ENCODE measurements around the gene TBC1D1. TPM values are rescaled to one million over a fixed set of nuclear protein-coding genes. Genes with fewer than 3 reads are reported as not detected.

TBC1D1 gene
- polyA plus RNA-seq, 3 donors = 23.3 to 70.0 (median 31.5) TPM

- 45% methylated on average over 7 of the region's 17 CpGs for WGBS (ENCODE audit: insufficient coverage)
- H3K4me1 ChIP-seq (ENCODE audit: control insufficient read depth in 1 of 2, insufficient read depth in 2 of 2, low read length in 2 of 2) = peaks cover 60 to 62% of the 10 kb centered on the region in 2 donors
- H3K4me2 ChIP-seq (replicated peaks; ENCODE audit: extremely low read depth, low read length, poor library complexity, severe bottlenecking) = peak overlapping the region; percentile 26
- DNase-seq = peak; percentile 46 to 69 (median 48)
- peak overlapping the region; percentile 42 to 62 for H3K27ac ChIP-seq (ENCODE audit: low read depth in 1 of 2, low read length in 2 of 2)
- H3K9ac ChIP-seq (ENCODE audit: insufficient read depth, low read length, poor library complexity, severe bottlenecking) = no peak overlapping the region
- Mint-ChIP-seq H3K27me3 (ENCODE audit: low read depth in 3 of 3) (peaks cover 2 to 7% (median 5%) of the 10 kb centered on the region in 3 donors), H3K27ac (peak overlapping the region; percentile 68 to 90 (median 83)), H3K4me1 (peaks cover 65% of the 10 kb centered on the region), H3K36me3 (no peaks in the 10 kb centered on the region), H3K4me3 (peak overlapping the region in 1 of 2 donors; percentile 46), H3K9me3 (peaks cover 0 to 1% (median 0%) of the 10 kb centered on the region in 7 donors)
- H2AFZ ChIP-seq (ENCODE audit: insufficient read depth, low read depth, low read length, poor library complexity, severe bottlenecking) = peak overlapping the region; percentile 19
- no peaks in the 10 kb centered on the region for H3K9me3 ChIP-seq (replicated peaks in 1 of 2; ENCODE audit: control insufficient read depth in 1 of 2, insufficient read depth in 1 of 2, low read length in 2 of 2)
- H3K4me3 ChIP-seq (replicated peaks in 1 of 3; ENCODE audit: low read depth in 2 of 3, low read length in 3 of 3) = peak overlapping the region in 1 of 3 experiments; percentile 22
- H3K27me3 ChIP-seq (ENCODE audit: control insufficient read depth in 2 of 2, insufficient read depth in 2 of 2, low read length in 2 of 2) = no peaks in the 10 kb centered on the region
- H3K36me3 ChIP-seq (replicated peaks in 1 of 2; ENCODE audit: control insufficient read depth in 1 of 2, insufficient read depth in 2 of 2, low read length in 2 of 2) = no peaks in the 10 kb centered on the region
- TF ChIP-seq, protein P1, sequence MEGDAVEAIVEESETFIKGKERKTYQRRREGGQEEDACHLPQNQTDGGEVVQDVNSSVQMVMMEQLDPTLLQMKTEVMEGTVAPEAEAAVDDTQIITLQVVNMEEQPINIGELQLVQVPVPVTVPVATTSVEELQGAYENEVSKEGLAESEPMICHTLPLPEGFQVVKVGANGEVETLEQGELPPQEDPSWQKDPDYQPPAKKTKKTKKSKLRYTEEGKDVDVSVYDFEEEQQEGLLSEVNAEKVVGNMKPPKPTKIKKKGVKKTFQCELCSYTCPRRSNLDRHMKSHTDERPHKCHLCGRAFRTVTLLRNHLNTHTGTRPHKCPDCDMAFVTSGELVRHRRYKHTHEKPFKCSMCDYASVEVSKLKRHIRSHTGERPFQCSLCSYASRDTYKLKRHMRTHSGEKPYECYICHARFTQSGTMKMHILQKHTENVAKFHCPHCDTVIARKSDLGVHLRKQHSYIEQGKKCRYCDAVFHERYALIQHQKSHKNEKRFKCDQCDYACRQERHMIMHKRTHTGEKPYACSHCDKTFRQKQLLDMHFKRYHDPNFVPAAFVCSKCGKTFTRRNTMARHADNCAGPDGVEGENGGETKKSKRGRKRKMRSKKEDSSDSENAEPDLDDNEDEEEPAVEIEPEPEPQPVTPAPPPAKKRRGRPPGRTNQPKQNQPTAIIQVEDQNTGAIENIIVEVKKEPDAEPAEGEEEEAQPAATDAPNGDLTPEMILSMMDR (IDR thresholded peaks at IDR 0.05) = no peak
- H4K20me1 ChIP-seq (ENCODE audit: insufficient read depth, low read length) = no peaks in the 10 kb centered on the region
- no peaks in the 10 kb centered on the region for H3K79me2 ChIP-seq (ENCODE audit: insufficient read depth, low read length)
- intact Hi-C loops (cut with micrococcal nuclease) = loop anchor here in 1 of 2 donors (5.0 kb wide), 1 partner anchor 83 kb away; no protein-coding TSS in a partner anchor
These were observed 264.1 kb downstream of the TBC1D1 start for GRCh38 chr4:38154681-38155588.

DNA sequence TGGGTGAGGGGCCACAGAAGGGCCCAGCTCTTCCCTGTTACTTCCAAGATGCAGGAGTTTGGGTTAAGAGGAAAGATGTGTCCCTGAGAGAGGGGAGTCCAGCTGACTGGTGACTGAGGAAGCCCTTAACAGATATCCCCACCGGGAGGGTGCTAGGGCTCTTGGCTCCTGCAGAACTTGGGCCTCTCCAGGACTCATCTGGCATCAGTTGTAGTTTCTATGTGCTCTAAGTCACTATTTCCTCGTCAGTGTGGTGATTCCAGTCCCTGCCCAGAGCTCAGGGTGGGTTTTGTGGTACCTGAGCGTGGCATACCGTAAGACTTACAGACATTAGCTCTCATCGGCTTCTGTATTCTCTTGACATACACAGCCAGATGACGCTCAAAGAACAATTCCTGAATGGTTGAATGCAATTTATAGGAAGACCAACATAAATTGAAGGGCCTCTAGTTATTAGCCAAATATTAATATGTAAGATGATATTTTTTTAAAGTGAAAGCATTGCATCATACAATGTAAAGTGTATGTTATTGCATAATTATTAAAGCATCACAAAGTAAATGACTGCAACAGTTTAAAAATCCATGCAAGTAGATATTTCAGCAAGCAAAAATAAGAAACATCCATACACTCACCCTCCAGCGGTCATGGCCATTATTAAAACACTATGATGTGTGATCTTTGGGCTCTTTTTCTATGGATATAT, 264.9 kb downstream of the TBC1D1 start:
- Mint-ChIP-seq H3K4me3 (no peak overlapping the region), H3K27ac (peak overlapping the region in 6 of 7 donors; percentile 28 to 88 (median 76)), H3K9me3 (peaks cover 0 to 3% (median 0%) of the 10 kb centered on the region in 7 donors), H3K4me1 (peaks cover 73% of the 10 kb centered on the region), H3K27me3 (ENCODE audit: low read depth in 3 of 3) (peaks cover 2 to 5% (median 5%) of the 10 kb centered on the region in 3 donors), H3K36me3 (no peaks in the 10 kb centered on the region)
- DNase-seq = no peak
- WGBS (ENCODE audit: insufficient coverage) = 77% methylated on average over 3 of the region's 7 CpGs
- Histone ChIP-seq H3K79me2 (ENCODE audit: insufficient read depth, low read length) (no peaks in the 10 kb centered on the region), H3K4me3 (replicated peaks in 1 of 3; ENCODE audit: low read depth in 2 of 3, low read length in 3 of 3) (no peak overlapping the region), H3K4me2 (replicated peaks; ENCODE audit: extremely low read depth, low read length, poor library complexity, severe bottlenecking) (no peak overlapping the region), H3K4me1 (ENCODE audit: control insufficient read depth in 1 of 2, insufficient read depth in 2 of 2, low read length in 2 of 2) (peaks cover 68 to 70% of the 10 kb centered on the region in 2 donors), H3K9ac (ENCODE audit: insufficient read depth, low read length, poor library complexity, severe bottlenecking) (no peak overlapping the region), H3K27me3 (ENCODE audit: control insufficient read depth in 2 of 2, insufficient read depth in 2 of 2, low read length in 2 of 2) (no peaks in the 10 kb centered on the region), H3K27ac (ENCODE audit: low read depth in 1 of 2, low read length in 2 of 2) (peak overlapping the region in 1 of 2 donors; percentile 62), H3K36me3 (replicated peaks in 1 of 2; ENCODE audit: control insufficient read depth in 1 of 2, insufficient read depth in 2 of 2, low read length in 2 of 2) (no peaks in the 10 kb centered on the region), H3K9me3 (replicated peaks in 1 of 2; ENCODE audit: control insufficient read depth in 1 of 2, insufficient read depth in 1 of 2, low read length in 2 of 2) (no peaks in the 10 kb centered on the region), H4K20me1 (ENCODE audit: insufficient read depth, low read length) (no peaks in the 10 kb centered on the region), H2AFZ (ENCODE audit: insufficient read depth, low read depth, low read length, poor library complexity, severe bottlenecking) (no peak overlapping the region)
- intact Hi-C loops (cut with micrococcal nuclease) = loop anchor here in 1 of 2 donors (5.0 kb wide), 1 partner anchor 83 kb away; no protein-coding TSS in a partner anchor
- TF ChIP-seq, protein P1 (IDR thresholded peaks at IDR 0.05) = no peak

Data from CD14-positive monocyte (primary cell).